Gastroesophageal sphincter (tissue), 4 donors: ENCODE results near the gene CCDC92B. TPM values are rescaled to one million over a fixed set of nuclear protein-coding genes. Genes with fewer than 3 reads are reported as not detected.

Source experiments
- ATAC-seq: fragments of 150-250 bp; one replicate; pipeline ENCODE4 v1.9.1; 2016; ENCODE audit warnings: mild to moderate bottlenecking, moderate library complexity
- H3K27ac ChIP-seq, 4 donors: fragments of 200-600 bp; sonication (generic) in 3 of 4; 1 replicate in 3 of 4; 2 replicates in 1 of 4; pipeline ENCODE4 v1.5.1; 2016 to 2019
- H3K27me3 ChIP-seq: fragments of 200-600 bp; sonication (generic); one replicate; pipeline ENCODE4 v1.5.1; 2019
- H3K36me3 ChIP-seq, 2 donors: fragments of 200-600 bp; sonication (generic); one replicate each; pipeline ENCODE4 v1.5.1; 2019; ENCODE audit warnings: control low read depth in 1 of 2
- H3K4me1 ChIP-seq, 3 donors: fragments of 200-600 bp; sonication (generic); 1 replicate in 2 of 3; 2 replicates in 1 of 3; pipeline ENCODE4 v1.5.1; 2016 to 2019; ENCODE audit warnings: control low read depth in 2 of 3
- H3K4me3 ChIP-seq, 2 donors: fragments of 200-600 bp; sonication (generic); one replicate each; pipeline ENCODE4 v1.5.1; 2019; ENCODE audit warnings: mild to moderate bottlenecking in 1 of 2, moderate library complexity in 1 of 2
- H3K9me3 ChIP-seq, 3 donors: fragments of 200-600 bp; sonication (generic); one replicate each; pipeline ENCODE4 v1.5.1; 2017 to 2019; ENCODE audit warnings: control low read depth in 2 of 3
- EP300 ChIP-seq: sonication (generic); formaldehyde crosslinking; IDR thresholded peaks from one replicate; pipeline ENCODE4 v1.6.1; 2017; ENCODE audit warnings: antibody characterized with exemption, mild to moderate bottlenecking
- POLR2A ChIP-seq, 2 donors: fragments of 450-650 bp; IDR thresholded peaks; one replicate each; pipeline ENCODE4 v1.6.1; 2017; ENCODE audit warnings: antibody characterized with exemption in 2 of 2, mild to moderate bottlenecking in 2 of 2, moderate library complexity in 1 of 2
- POLR2AphosphoS5 ChIP-seq: sonication (generic); formaldehyde crosslinking; IDR thresholded peaks from one replicate; pipeline ENCODE4 v1.6.1; 2017; ENCODE audit warnings: antibody characterized with exemption
- WGBS, 2 donors: methylation state at CpG; one replicate each; pipeline ENCODE4 v1.1.5; 2018; ENCODE audit warnings: low coverage in 1 of 2; 5-methylcytosine and 5-hydroxymethylcytosine counted together
- total RNA-seq, 4 donors: library from RNA; depleted of rRNA; stranded (reverse); fragments of >200 nt; gene quantifications; one replicate each; pipeline ENCODE4 v1.1.0, GENCODE V29; 2016
- TF ChIP-seq, protein P1 (sequence below), 4 experiments: fragments of 200-600 bp in 2 of 4; fragments of 450-650 bp in 2 of 4; sonication (generic) in 1 of 4; IDR thresholded peaks; one replicate each; pipeline ENCODE4 v1.5.1; 2017 to 2019; ENCODE audit warnings: antibody characterized with exemption in 4 of 4, mild to moderate bottlenecking in 2 of 4, moderate library complexity in 2 of 4

CCDC92B gene
- total RNA-seq, 4 donors from 2014 or later, result 0.08 TPM; not detected in 3

DNA sequence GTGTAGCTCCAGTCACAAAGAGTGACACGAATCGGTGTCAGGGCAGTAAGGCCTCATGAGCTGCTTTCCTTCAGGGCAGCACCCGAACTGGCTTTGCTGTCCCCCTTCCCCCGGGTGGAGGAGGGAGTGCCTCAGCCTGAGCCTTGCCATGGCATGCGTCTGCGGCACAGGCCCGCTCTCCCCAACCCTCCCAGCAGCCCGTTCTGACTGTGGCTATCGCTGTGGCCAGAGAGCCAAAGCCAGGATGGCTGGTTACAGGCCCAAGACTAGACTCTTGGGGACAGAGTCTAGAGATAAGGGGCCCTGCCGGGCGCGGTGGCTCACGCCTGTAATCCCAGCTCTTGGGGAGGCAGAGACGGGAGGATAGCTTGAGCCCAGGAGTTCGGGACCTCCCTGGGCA lies 63.8 kb downstream of the CCDC92B start:
- H3K36me3 ChIP-seq, result peaks cover 0 to 53% of the 10 kb centered on the region in 2 donors

DNA sequence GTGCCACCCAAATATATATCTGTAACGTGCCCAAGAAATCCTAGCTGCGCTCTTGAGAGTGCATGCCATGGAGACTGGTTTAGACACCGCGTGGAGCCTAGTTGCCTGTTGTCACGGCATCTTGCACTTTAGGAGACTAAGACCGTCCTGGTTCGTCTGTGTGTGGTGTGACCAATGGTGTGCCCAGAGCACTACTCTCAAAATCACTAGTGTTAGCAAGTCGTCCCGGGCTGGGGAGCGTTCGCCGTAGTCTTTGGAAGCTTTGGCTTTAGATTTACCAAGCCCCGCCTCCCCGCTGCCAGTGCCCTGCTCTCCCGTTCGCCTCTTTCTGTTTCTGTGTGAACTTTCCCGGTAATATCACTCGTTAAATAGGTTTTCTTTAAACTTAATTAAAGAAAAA lies 64.9 kb downstream of the CCDC92B start:
- Histone ChIP-seq H3K4me3 (no peak overlapping the region), H3K36me3 (peaks cover 3 to 54% of the 10 kb centered on the region in 2 donors), H3K27me3 (no peaks in the 10 kb centered on the region), H3K4me1 (peaks cover 0 to 48% (median 26%) of the 10 kb centered on the region in 3 donors), H3K27ac (no peak overlapping the region), H3K9me3 (no peaks in the 10 kb centered on the region)
- WGBS, 2 donors, result 69 to 85% methylated on average over 3 to 10 of the region's 18 CpGs
- ATAC-seq, result no peak
- TF ChIP-seq, protein P1, sequence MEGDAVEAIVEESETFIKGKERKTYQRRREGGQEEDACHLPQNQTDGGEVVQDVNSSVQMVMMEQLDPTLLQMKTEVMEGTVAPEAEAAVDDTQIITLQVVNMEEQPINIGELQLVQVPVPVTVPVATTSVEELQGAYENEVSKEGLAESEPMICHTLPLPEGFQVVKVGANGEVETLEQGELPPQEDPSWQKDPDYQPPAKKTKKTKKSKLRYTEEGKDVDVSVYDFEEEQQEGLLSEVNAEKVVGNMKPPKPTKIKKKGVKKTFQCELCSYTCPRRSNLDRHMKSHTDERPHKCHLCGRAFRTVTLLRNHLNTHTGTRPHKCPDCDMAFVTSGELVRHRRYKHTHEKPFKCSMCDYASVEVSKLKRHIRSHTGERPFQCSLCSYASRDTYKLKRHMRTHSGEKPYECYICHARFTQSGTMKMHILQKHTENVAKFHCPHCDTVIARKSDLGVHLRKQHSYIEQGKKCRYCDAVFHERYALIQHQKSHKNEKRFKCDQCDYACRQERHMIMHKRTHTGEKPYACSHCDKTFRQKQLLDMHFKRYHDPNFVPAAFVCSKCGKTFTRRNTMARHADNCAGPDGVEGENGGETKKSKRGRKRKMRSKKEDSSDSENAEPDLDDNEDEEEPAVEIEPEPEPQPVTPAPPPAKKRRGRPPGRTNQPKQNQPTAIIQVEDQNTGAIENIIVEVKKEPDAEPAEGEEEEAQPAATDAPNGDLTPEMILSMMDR (IDR thresholded peaks at IDR 0.05), result no peak
- TF ChIP-seq EP300 (no peak), POLR2A (IDR thresholded peaks at IDR 0.05) (no peak), POLR2AphosphoS5 (no peak)

More for the DNA sequence above, 63.8 kb downstream of the CCDC92B start:
- 49 to 94% methylated on average over 3 to 6 of the region's 15 CpGs for whole genome bisulfite sequencing, 2 donors
- Histone ChIP-seq H3K4me3 (no peak overlapping the region), H3K27me3 (no peaks in the 10 kb centered on the region), H3K4me1 (peaks cover 0 to 58% (median 33%) of the 10 kb centered on the region in 3 donors), H3K27ac (peak overlapping the region in 2 of 4 donors; percentile 71 to 73), H3K9me3 (no peaks in the 10 kb centered on the region)
- ATAC-seq, result no peak
- TF ChIP-seq, protein P1 (IDR thresholded peaks at IDR 0.05), result no peak
- TF ChIP-seq POLR2AphosphoS5 (no peak), POLR2A (IDR thresholded peaks at IDR 0.05) (no peak), EP300 (no peak)

DNA sequence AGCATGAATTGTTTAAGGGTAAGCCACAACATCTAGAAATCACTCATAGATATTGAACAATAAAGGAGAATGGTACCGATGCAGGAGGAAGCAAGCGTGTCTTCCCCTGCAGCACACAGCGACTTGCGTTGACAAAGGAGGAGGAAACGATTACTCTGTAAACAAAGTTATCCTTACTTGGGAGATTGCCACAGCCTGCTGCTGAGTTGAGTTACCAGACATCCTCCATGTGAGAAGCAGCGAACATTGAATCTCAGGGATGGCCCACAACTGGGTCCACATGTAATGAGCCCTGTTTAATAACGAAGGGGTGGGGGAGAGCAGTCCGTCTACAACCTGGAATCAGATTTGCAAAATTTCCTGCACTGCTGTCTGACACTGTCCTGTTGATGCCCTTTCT lies 65.5 kb downstream of the CCDC92B start:
- TF ChIP-seq POLR2AphosphoS5 (no peak), POLR2A (IDR thresholded peaks at IDR 0.05) (no peak), EP300 (no peak)
- TF ChIP-seq, protein P1 (IDR thresholded peaks at IDR 0.05), result no peak
- no peak for ATAC-seq
- H3K36me3 ChIP-seq, result peaks cover 3 to 57% of the 10 kb centered on the region in 2 donors

DNA sequence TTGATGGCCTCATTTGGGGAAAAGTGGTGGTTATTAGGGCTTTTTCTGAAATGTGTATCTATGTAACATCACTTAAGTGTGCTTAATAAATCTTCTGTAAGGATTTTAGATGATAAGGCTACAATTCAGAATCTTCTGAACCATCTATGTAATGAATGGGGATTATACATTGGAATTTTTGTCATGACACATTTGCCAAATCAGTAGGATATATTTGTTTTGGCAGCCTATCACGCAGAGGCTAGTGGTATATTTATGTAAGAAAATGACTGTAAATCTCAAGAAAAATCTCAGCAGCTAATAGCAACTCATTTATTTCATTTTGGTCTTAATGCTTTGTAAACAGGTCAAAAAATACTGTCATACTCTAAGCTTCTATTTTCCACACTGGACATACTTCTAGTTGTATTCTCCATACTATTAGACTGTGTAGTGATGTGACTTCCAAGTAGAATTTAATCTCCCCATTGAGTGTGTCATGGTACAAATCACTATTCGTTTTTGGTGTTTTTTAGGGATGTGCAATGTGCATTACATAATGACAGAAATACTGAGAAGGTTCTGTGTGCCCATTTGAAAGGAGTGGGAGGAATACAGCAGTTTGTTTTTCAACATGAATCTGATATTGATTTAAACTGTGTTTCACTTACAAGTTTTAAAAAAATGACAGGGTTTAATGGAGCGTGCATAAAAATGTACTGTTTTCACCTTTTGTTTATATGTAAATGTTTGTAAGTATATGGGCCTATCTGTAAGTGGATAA lies 67.1 kb downstream of the CCDC92B start:
- Histone ChIP-seq H3K4me3 (no peak overlapping the region), H3K27ac (no peak overlapping the region), H3K36me3 (peaks cover 3 to 73% of the 10 kb centered on the region in 2 donors), H3K27me3 (no peaks in the 10 kb centered on the region), H3K9me3 (no peaks in the 10 kb centered on the region), H3K4me1 (peaks cover 0 to 26% (median 7%) of the 10 kb centered on the region in 3 donors)
- ATAC-seq, result no peak
- no peak for TF ChIP-seq POLR2A (IDR thresholded peaks at IDR 0.05)
- TF ChIP-seq EP300, result no peak
- no peak for TF ChIP-seq POLR2AphosphoS5
- TF ChIP-seq, protein P1 (IDR thresholded peaks at IDR 0.05), result no peak
- WGBS, 2 donors, result 55 to 72% methylated on average over 3 of the region's 3 CpGs

More for the DNA sequence above, 65.5 kb downstream of the CCDC92B start:
- Histone ChIP-seq H3K4me1 (peaks cover 0 to 42% (median 20%) of the 10 kb centered on the region in 3 donors), H3K27me3 (no peaks in the 10 kb centered on the region), H3K4me3 (no peak overlapping the region), H3K27ac (no peak overlapping the region), H3K9me3 (no peaks in the 10 kb centered on the region)
- WGBS, 2 donors, result 31 to 44% methylated on average over 8 of the region's 8 CpGs

DNA sequence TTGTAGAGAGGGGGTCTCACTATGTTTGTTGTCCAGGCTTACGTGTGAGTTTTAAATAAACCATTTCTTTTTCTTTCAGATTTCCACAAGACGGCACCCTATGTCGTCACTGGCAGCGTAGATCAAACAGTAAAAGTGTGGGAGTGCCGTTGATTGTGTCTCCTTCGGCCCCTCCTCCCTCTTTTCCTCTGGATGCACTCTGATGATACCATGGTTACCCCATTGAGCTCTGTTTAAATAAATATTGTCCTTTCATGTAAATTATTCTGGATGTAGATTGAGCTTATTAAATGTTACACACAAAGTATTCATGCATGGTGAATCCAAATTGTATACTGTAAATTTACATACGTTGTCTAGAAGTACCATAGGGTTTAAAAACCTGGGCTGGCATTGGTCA lies 67.8 kb downstream of the CCDC92B start:
- Histone ChIP-seq H3K27ac (no peak overlapping the region), H3K36me3 (peaks cover 3 to 79% of the 10 kb centered on the region in 2 donors), H3K4me3 (no peak overlapping the region), H3K4me1 (peaks cover 0 to 19% (median 0%) of the 10 kb centered on the region in 3 donors), H3K27me3 (no peaks in the 10 kb centered on the region), H3K9me3 (no peaks in the 10 kb centered on the region)
- TF ChIP-seq, protein P1 (IDR thresholded peaks at IDR 0.05), result no peak
- no peak for TF ChIP-seq POLR2AphosphoS5
- no peak for TF ChIP-seq EP300
- TF ChIP-seq POLR2A (IDR thresholded peaks at IDR 0.05), result no peak
- ATAC-seq, result no peak
- WGBS, 2 donors, result 76 to 80% methylated on average over 6 of the region's 7 CpGs
